ENCODE data around the gene HGFAC. TPM values are rescaled to one million over a fixed set of nuclear protein-coding genes. Genes with fewer than 3 reads are reported as not detected.

Gene HGFAC
- total RNA-seq, 1 donor from 2014 or later: 0.38 TPM

DNA sequence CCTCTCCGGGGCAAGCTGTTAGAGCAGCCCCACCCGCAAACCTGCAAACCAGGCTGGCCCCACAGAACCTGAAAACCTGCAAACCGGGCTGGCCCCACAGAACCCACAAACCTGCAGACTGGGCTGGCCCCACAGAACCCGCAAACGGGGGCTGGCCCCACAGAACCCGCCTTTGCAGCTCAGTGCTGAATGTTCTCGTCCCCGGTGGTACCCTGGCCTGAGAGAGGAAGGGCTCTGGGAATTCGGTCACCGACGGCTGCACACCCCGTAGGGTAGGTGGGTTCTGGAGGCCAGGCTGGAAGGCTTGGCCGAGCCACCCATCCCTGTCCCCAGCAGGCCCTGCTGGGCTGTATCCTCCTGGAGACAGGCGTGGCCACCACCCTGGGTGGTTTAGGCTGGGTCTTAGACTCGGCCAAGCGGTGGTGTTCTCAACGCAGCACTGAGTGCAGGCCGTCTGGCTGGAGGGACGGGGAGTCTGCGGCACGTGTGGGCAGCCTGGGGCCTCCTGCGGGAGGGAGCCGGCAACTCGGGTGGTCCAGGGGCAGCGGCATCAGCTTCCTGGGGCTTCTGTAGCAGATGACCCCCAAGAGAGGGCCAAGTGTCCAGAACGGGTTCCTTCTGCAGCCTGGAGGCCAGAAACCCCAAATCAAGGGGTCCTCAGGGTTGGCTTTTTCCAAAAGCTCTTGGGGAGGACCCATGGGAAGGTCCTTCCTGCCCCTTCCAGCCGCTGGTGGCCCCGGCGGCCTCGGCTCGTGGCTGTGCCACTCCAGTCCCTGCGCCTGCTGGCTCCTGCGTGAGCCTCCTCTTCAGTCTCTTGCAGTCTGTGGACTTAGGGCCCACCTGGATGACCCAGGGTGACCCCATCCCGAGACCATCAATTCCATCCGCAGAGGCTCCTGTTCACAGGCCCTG lies 36.9 kb downstream of the HGFAC start:
- intact Hi-C loops (cut with DNase I): no loop called here
- no peak for DNase-seq (ENCODE audit: low spot score)

DNA sequence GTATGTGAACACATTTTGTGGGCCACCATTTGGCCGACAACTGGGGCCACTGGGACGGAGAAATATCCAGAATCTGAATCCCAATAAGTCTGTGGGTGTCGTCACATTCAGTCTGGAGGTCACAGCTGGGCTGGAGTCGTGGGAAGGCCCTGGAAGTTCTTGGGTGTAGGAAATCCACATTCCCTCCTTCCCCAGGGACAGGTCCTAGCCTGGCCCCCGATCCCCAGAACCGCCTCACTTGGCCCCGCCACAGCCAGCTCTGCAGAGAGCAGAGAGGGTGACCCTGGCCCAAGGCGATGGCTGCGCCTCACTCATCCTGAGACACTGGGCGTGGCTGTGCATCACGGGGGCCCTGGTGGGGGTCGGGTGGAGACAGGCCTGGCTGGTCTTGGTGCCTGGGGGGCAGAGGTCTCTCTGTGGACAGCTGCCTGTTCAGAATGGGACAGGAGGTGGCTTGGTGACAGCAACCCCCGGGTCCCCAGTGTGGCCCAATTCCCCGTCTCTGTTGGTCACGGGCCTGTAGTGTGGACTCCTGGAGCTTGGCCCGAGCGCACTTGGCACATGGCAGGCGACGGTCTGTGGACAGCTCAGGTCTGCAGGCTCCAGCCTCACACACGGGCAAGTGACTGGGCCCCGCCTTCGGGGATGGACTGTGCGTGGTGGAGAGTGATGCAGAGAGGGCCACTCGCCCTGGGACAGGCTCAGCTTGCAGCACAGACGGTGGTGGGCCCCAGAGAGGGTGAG lies 37.8 kb downstream of the HGFAC start:
- no peak for DNase-seq (ENCODE audit: low spot score)
- intact Hi-C loops (cut with DNase I): no loop called here

DNA sequence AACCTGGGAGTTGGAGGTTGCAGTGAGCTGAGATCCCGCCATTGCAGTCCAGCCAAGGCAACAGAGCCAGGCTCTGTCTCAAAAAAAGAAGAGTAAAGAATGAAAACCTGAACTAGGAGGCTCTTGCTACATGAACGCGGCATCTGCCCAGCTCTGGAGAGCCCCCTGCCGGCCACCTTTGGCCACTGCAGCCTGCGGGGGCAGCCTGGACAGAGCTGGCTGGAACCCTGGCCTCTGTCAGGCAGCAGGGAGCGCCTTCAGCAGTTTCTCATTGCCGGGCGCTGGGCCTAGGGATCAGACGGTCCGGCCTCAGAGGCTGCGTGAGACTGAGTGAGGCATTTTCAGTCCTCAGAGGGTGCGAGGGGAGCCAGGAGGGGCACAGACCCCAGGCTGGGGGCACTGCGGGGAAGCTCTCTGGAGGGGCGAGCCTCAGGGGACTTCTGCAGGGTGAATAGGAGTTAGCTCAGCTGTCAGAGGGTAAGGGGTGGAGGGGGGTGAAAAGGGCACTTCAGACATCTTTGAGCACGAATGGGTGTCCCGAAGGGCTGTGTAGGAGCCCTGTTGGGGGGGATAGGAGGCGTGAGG lies 38.9 kb downstream of the HGFAC start:
- DNase-seq (ENCODE audit: low spot score): peak; percentile 91
- intact Hi-C loops (cut with DNase I): no loop called here

DNA sequence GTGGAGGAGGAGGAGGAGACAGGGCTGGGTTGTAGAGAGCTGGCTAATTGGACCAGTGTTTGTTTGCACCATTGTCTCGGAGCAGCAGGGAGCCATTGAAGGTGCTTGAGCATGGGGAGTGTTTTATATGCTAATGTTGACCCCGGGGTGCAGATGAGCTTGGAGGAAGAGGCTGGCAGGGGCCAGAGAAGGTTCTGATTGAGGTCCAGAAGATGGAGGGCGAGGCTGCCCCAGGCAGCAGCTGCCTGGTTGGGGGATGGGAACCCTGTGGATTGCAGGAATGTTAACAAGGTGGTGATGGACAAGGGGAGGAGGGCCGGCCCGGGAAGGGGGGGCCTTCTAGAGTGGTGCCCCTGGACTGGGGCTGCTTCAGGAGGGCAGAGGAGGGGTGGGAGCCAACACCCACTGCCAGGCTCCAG lies 39.4 kb downstream of the HGFAC start:
- intact Hi-C loops (cut with DNase I): no loop called here
- DNase-seq (ENCODE audit: low spot score): no peak

DNA sequence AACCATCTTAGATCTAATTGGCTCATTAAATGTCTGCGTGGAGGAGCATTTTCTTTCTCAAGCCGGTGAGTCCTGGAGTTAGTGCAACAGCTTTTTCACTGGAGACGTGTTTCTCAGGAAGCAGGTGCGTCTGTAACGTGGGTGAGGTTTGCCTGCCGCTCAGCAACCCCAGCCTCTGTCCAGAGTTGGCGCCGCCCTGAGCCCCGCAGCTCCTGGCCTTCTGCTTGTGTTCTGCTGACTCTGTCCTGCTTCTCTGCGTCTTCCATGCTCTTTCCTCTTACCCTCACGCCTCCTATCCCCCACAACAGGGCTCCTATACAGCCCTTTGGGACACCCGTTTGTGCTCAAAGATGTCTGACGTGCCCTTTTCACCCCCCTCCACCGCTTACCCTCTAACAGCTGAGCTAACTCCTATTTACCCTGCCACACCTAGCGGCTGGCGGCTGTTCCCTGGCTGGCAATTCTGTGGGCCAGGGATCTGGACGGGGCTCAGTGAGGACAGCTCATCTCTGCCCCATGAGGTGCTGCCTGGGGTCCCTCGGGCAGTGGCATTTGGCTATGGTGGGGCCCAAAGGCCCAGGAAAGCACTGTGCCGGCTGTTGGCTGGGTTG lies 40.1 kb downstream of the HGFAC start:
- intact Hi-C loops (cut with DNase I): no loop called here
- no peak for DNase-seq (ENCODE audit: low spot score)

- intact Hi-C loops (cut with DNase I): no loop called here
- no peak for DNase-seq (ENCODE audit: low spot score)
Measured at GRCh38 chr4:3482707-3483106, 40.9 kb downstream of the HGFAC start.

- intact Hi-C loops (cut with DNase I): no loop called here
- peak; percentile 90 for DNase-seq (ENCODE audit: low spot score)
Measured at GRCh38 chr4:3483471-3483921, 41.7 kb downstream of the HGFAC start.

- intact Hi-C loops (cut with DNase I): loop anchor here (1.0 kb wide), 1 partner anchor 23 kb away; no protein-coding TSS in a partner anchor
- peak; percentile 89 for DNase-seq (ENCODE audit: low spot score)
Measured at GRCh38 chr4:3484057-3484973, 42.5 kb downstream of the HGFAC start.

- intact Hi-C loops (cut with DNase I): no loop called here
- DNase-seq (ENCODE audit: low spot score): no peak
Measured at GRCh38 chr4:3485011-3485791, 43.4 kb downstream of the HGFAC start.

- no peak for DNase-seq (ENCODE audit: low spot score)
- intact Hi-C loops (cut with DNase I): no loop called here
Measured at GRCh38 chr4:3485886-3486540, 44.2 kb downstream of the HGFAC start.

- intact Hi-C loops (cut with DNase I): no loop called here
- DNase-seq (ENCODE audit: low spot score): no peak
Measured at GRCh38 chr4:3486541-3487540, 45.1 kb downstream of the HGFAC start.

DNA sequence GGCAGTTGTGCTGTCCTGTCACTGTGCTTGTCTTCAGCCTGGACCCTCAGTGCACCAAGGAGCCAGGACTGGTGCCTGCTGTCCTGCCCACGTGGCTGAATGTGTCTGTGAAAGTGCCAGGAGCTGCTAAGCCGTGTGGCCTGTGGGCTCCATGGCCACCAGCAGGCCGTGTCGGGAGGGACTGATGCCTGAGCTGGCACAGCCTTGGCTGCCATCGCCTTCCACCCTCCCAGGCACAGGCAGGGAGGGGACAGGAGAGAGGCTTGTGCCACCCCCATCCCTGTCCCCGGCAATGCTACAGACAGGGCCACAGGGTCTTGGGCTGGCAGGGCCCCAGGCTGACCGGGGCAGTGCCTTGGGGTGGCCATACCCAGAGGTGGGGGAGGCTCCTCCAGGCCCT lies 46.1 kb downstream of the HGFAC start:
- intact Hi-C loops (cut with DNase I): no loop called here
- DNase-seq (ENCODE audit: low spot score): no peak

- no peak for DNase-seq (ENCODE audit: low spot score)
- intact Hi-C loops (cut with DNase I): no loop called here
Measured at GRCh38 chr4:3488820-3489219, 47.1 kb downstream of the HGFAC start.

- intact Hi-C loops (cut with DNase I): no loop called here
Measured at GRCh38 chr4:3489451-3489962, 47.7 kb downstream of the HGFAC start.

GRCh38 chr4:3491681-3492405 lies 50.1 kb downstream of the HGFAC start:
- intact Hi-C loops (cut with DNase I): no loop called here
- DNase-seq (ENCODE audit: low spot score): no peak

More at GRCh38 chr4:3489451-3489962, 47.7 kb downstream of the HGFAC start:
- no peak for DNase-seq (ENCODE audit: low spot score)

Data from cardiac septum (tissue), 1 donor.